GM12801 (cell line): ENCODE data around the gene RASSF9.

Experiments used
- CTCF ChIP-seq: IDR thresholded peaks from one replicate; pipeline ENCODE4 v1.5.1; 2011; ENCODE audit warnings: control low read depth; ENCODE audit not compliant: insufficient read length; ENCODE audit errors: extremely low read depth

Gene RASSF9

GRCh38 chr12:85831327-85831990 is 4.8 kb downstream of the RASSF9 start:
- no peak for TF ChIP-seq CTCF

- TF ChIP-seq CTCF: no peak
Measured at GRCh38 chr12:85829391-85829790, 6.8 kb downstream of the RASSF9 start.

- no peak for TF ChIP-seq CTCF
Measured at GRCh38 chr12:85828576-85828975, 7.6 kb downstream of the RASSF9 start.

GRCh38 chr12:85825746-85826145 is 10.5 kb downstream of the RASSF9 start:
- no peak for TF ChIP-seq CTCF

- TF ChIP-seq CTCF: no peak
Measured at GRCh38 chr12:85823436-85824180, 12.6 kb downstream of the RASSF9 start.

- no peak for TF ChIP-seq CTCF
Measured at GRCh38 chr12:85821759-85822158, 14.4 kb downstream of the RASSF9 start.

- TF ChIP-seq CTCF: no peak
Measured at GRCh38 chr12:85821206-85821605, 15.0 kb downstream of the RASSF9 start.
